HG03097 (cell line): Measurements from ENCODE around the gene C1orf185.
"Not testable (repeated sequence)": the region's sequence is repeated elsewhere in the genome, so short reads cannot be mapped to it uniquely, and the experiment has no call there.

ENCODE experiments used
- ATAC-seq: cut with Tn5 transposase; IDR thresholded peaks from one replicate; pipeline ENCODE4 v1.9.1; 2021; ENCODE audit not compliant: unreplicated experiment, low FRiP score

C1orf185 gene

GRCh38 chr1:51133045-51133444, 31.0 kb downstream of the C1orf185 start:
- no peak for ATAC-seq

DNA sequence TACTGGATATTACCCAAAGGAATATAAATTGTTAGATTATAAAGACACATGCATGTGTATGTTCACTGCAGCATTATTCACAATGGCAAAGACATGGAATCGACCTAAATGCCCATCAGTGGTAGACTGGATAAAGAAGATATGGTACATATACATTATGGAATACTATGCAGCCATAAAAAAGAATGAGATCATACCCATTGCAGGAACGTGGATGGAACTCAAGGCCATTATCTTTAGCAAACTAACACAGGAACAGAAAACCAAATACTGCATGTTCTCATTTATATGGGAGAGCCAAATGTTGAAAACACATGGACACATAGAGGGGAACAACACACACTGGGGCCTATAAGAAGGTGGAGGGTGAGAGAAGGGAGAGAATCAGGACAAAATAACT, 35.7 kb downstream of the C1orf185 start:
- ATAC-seq: not testable (repeated sequence)

- no peak for ATAC-seq
Observed at GRCh38 chr1:51139474-51139873, 37.4 kb downstream of the C1orf185 start.

- ATAC-seq: no peak
Observed at GRCh38 chr1:51147394-51147793, 45.4 kb downstream of the C1orf185 start.

GRCh38 chr1:51154776-51155175, 52.7 kb downstream of the C1orf185 start:
- ATAC-seq: no peak

DNA sequence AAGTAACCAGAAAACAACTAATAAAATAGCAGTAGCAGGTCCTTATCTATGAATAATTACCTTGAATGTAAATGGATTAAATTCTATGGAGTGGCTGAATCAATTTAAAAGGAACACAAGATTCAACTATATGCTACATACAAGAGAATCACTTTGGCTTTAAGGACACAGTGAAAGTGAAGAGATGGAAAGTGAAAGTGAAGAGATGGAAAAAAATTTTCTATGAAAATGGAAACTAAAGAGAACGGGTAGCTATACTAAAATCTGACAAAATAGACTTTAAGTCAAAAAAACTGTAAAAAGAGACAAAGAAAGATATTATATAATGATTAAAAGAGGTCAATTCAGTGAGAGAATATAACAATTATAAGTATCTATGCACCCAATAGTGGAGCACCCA, 54.7 kb downstream of the C1orf185 start:
- no peak for ATAC-seq

DNA sequence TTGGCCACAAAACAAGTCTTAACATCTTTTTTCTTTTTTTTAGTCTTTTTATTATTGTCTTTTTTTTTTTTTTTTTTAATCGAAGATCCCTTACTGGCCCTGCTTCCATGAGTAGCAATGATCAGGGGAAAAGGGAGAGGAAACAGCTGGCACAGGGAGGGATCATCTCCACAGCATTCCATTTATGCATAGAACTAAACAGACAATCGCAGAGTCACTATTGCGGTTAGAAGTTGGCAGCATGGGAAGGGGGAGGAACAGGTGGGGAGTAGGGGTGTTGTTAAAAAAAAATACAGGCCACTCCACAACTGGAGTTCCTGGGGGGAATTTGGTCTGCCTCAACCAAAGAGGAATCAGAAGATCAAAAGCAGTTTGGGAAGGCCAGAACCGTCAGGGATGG, 55.4 kb downstream of the C1orf185 start:
- no peak for ATAC-seq

- no peak for ATAC-seq
Observed at GRCh38 chr1:51158263-51158662, 56.2 kb downstream of the C1orf185 start.

DNA sequence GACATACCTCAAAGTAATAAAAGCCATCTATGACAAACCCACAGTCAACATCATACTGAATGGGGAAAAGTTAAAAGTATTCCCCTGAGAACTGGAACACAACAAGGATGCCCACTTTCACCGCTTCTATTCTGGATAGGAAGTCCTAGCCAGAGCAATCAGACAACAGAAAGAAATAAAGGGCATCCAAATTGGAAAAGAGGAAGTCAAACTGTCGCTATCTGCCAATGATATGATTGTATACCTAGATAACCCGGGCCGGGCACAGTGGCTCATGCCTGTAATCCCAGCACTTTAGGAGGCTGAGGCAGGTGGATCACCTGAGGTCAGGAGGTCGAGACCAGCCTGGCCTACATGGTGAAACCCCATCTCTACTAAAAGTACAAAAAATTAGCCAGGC, 60.5 kb downstream of the C1orf185 start:
- ATAC-seq: not testable (repeated sequence)

DNA sequence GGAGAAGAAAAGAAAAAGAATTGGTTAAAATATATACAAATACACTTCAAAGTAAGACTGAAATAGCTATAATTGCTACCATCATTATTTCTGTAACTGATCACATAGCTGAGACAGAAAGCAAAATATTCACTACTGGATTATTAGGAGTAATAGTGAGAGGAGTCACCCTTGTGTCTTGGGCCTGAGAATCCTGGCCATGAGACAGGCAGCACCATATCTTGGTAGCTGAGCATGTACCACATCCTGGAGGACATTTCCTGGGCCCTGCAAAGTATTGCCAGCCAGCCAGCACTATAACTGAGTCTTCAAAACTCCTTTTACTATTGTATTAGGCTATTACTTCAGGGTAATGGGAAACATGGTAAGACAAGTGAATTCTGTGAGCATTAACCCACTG, 63.5 kb downstream of the C1orf185 start:
- ATAC-seq: no peak

DNA sequence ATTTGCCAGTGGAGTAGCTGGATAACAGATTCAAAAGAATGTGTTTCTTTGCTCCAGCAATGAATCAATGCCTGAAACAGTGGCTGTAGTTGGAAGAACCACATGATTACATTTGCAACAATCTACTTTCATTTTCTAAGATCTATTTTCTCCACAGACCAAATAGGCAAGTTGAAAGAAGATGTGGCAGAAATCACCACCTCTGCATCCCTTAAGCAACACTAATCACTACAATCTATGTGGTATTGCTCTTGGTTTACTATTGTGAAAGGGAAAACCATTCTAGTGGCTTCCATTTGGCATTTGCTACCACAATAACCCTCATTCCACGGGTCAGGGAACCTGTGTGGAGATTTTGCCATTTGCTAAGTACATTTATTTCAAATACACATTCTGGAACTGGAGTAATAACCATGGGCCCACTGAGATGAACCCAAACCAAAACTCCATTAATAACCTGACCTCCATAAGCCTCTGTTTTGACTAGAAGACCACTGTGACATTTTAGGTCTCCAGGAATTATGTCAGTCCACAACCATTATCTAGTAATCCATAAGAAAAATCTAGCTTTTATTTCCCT, 66.3 kb downstream of the C1orf185 start:
- no peak for ATAC-seq

DNA sequence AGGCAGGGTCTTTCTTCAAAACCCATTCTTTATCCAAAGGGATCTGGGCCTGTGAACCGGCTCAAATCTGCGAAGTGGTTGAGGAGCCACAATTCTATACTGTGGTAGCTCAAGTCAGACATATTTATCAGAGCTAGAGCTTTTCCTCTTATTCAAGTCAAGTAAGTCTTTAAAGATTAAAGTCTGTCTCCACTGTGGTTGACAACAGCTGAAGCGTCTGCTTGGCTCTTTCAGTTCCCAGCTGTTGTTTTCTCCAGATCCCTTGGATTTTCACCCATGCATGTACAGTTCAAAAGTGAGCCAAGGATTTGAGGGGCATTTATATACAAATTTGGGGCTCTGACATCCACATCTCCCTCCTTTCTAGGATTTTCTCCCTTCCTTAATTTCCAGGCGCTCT, 66.9 kb downstream of the C1orf185 start:
- no peak for ATAC-seq

DNA sequence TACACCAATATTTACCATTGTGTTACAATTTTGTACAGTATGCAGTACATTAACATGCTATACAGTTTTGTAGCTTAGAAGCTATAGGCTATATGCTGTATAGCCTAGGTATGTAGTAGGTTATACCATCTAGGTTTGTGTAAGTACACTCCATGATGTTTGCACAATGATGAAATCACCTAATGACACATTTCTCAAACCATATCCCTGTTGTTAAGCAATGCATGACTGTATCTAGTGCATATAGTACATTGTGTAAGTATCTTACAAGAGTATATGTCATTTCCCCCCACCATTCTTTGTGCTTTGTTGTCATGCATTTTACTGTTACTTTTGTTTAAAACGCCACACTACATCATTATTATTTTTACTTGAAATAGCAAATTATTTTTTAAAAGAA, 68.3 kb downstream of the C1orf185 start:
- no peak for ATAC-seq

DNA sequence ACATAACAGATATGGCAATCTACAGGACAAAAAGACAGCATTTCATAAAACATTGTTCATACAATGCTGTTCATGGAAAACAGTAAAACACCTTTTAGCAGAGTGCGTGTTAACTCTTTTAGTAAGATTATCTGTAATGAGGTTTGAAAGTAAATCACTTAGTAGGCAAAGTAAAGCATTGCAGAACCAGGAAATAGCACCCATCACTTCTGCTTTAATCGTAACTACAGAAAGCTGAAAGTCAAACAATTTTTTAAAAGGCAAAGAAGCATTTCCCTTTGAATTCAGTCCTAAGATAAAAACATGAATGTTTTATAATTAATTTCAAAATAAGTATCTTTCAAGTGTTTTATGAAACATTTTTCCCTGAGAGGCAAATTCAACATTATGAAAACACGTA, 70.8 kb downstream of the C1orf185 start:
- ATAC-seq: no peak

- no peak for ATAC-seq
Observed at GRCh38 chr1:51175278-51175677, 73.2 kb downstream of the C1orf185 start.

GRCh38 chr1:51177988-51178387, 76.0 kb downstream of the C1orf185 start:
- ATAC-seq: not testable (repeated sequence)

DNA sequence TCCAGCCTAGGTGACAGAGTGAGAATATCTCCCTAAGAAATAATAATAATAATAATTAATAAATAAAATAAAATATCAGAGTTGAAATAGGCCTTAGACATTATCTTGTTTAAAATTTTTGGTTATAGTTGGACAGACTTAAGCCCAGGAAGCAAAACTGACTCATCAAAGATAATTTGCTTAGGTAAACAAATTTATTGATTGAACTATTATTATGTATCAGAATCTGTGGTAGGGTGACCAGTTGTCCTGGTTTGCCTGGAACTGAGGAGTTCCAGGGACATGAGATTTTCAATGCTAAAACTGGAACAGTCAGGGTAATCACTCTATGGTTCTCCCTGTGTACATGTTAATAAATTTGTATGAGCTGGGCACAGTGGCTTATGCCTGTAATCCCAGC, 86.2 kb downstream of the C1orf185 start:
- no peak for ATAC-seq

GRCh38 chr1:51189421-51190073, 87.5 kb downstream of the C1orf185 start:
- no peak for ATAC-seq

DNA sequence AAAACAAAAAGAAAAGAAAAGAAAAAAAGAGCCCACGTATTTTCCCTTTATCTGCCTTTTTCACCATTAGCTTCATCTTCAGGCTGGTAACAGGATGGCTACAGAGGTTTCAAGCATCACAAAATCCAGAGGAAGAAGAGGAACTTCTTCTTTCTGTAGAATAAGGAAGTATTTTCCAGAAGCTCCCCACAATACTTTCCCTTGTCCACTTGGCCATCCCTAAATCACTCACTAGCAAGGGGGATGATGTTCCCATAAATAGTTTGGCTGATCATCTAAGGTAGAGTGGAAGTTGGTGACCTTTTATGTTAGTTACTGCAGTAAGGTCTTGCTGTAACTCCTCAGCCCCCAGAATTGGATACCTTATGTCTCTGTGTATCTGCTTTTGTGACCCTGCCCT, 88.9 kb downstream of the C1orf185 start:
- no peak for ATAC-seq

DNA sequence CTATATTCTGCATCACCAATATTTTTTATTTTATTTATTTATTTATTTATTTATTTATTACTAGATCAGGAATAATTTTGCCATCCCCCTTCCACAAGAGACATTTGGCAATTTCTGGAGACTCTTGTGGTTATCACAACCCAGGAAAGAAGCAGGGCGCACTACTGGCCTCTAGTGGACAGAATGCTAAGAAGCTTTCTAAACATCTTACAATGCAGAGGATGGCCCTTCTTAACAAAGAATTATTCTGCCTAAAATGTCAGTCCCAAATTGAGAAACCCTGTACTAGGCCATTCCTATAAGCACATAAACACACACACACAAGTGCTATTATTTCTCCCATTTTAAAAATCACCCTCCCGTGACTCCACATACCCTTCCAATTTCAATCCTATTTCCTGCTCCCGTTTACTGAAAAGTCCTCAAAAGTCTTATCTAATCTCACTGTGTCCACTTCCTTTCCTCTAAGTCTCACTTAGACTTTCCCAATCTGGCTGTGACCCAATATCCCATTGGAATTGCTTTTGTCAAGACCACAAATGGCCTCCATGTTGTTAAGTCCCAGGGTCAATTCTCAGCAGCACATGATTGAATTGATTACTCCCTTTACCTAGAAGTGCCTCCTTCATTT, 90.3 kb downstream of the C1orf185 start:
- no peak for ATAC-seq

DNA sequence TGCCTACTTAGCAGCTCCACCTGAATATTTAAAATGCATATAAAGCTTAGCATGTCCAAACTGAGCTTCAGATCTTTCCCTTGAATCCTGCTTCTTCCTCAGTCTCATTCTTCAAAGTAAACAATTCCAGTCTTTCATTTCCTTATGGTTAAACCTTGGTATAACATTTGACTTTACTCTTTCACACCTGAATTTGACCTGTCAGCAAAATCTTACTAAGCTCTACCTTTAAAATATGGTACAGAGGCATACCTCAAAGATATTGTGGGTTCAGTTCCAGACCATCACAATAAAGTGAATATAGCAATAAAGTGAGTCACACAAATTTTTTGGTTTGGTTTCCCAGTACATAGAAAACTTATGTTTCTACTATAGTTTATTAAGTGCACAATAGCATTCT, 91.5 kb downstream of the C1orf185 start:
- ATAC-seq: no peak
